H1 (cell line): Measurements from ENCODE around the gene ELAVL1. TPM values are rescaled to one million over a fixed set of nuclear protein-coding genes. Genes with fewer than 3 reads are reported as not detected.

ENCODE experiments used
- ASH2L ChIP-seq: fragments of 200-600, 300-600 bp; sonication (generic); IDR thresholded peaks from one replicate; pipeline ENCODE4 v1.7.1; 2017; ENCODE audit warnings: low read length
- BACH1 ChIP-seq: IDR thresholded peaks from 2 replicates; pipeline ENCODE4 v1.6.1; 2012; ENCODE audit warnings: low read length, improper control_type of control experiment
- CREB1 ChIP-seq: IDR thresholded peaks from 2 replicates; pipeline ENCODE4 v1.6.1; 2012; ENCODE audit warnings: inconsistent platforms
- EGR1 ChIP-seq: IDR thresholded peaks from 2 replicates; pipeline ENCODE4 v1.6.1; 2011; ENCODE audit warnings: low read depth, low read length, borderline replicate concordance
- GABPA ChIP-seq: IDR thresholded peaks from 2 replicates; pipeline ENCODE4 v1.6.1; 2011; ENCODE audit warnings: mild to moderate bottlenecking, low read length, moderate library complexity, borderline replicate concordance; ENCODE audit not compliant: insufficient read depth
- KDM4A ChIP-seq: IDR thresholded peaks from one replicate; pipeline ENCODE4 v1.7.1; 2012; ENCODE audit warnings: low read depth, mild to moderate bottlenecking, moderate library complexity, low read length, inconsistent platforms; ENCODE audit not compliant: severe bottlenecking
- POLR2A ChIP-seq, 2 experiments: IDR thresholded peaks; 1 replicate in 1 of 2; 2 replicates in 1 of 2; pipeline ENCODE4 v1.6.1; 2011; ENCODE audit warnings: low read depth in 2 of 2, low read length in 2 of 2, mild to moderate bottlenecking in 2 of 2; ENCODE audit errors: control extremely low read depth in 1 of 2
- RXRA ChIP-seq: IDR thresholded peaks from 2 replicates; pipeline ENCODE4 v1.6.1; 2011; ENCODE audit warnings: low read depth, mild to moderate bottlenecking, low read length, moderate library complexity; ENCODE audit not compliant: insufficient read depth
- SIRT6 ChIP-seq: IDR thresholded peaks from one replicate; pipeline ENCODE4 v1.7.1; 2012; ENCODE audit warnings: low read length, inconsistent platforms
- SP1 ChIP-seq: IDR thresholded peaks from 2 replicates; pipeline ENCODE4 v1.6.1; 2011; ENCODE audit warnings: low read depth, low read length
- TBP ChIP-seq: IDR thresholded peaks from 2 replicates; pipeline ENCODE4 v1.6.1; 2011; ENCODE audit warnings: low read depth, low read length, improper control_type of control experiment
- polyA plus RNA-seq, 7 experiments: library from polyadenylated mRNA; depleted of rRNA in 3 of 7; stranded (reverse) in 5 of 7; unstranded in 2 of 7; fragments of >200 nt in 5 of 7; fragments of 200-250 nt in 2 of 7; gene quantifications; 1 replicate in 5 of 7; 2 replicates in 1 of 7; 4 replicates in 1 of 7; pipeline versions ENCODE4 v1.2.1 to v1.2.3, GENCODE V29; 2011 to 2013; ENCODE audit warnings: missing spikeins in 2 of 7, mixed read lengths in 2 of 7
- total RNA-seq: library from RNA; stranded (reverse); fragmentation: NEBNext Ultra II Directional; extraction: Animal tissue kit (Norgen Biotek cat#: 25700); gene quantifications from 2 replicates; pipeline ENCODE4 v1.2.1, GENCODE V29; 2021

ELAVL1 gene
- total and polyA plus RNA-seq, 2 of the 8 experiments (the other 6 are each of a cell fraction or from before 2014, with no cell fraction given): 56.7 to 163 TPM

GRCh38 chr19:7920519-7921301, 84.7 kb downstream of the ELAVL1 start (continued):
- TF ChIP-seq RXRA (no peak), EGR1 (peak; percentile 92), ASH2L (no peak), BACH1 (0 out of 2 replicates have a peak, but pooled peaks have one; percentile 3), CREB1 (no peak), TBP (no peak), SIRT6 (no peak), SP1 (no peak), KDM4A (no peak), GABPA (no peak), POLR2A (IDR thresholded peaks at IDR 0.05; ENCODE audit: control extremely low read depth in 1 of 2, low read depth in 2 of 2, low read length in 2 of 2) (no peak)
